Jurkat, Clone E6-1 (cell line): ENCODE data around the gene OR56A5.

Source experiments
- DNase-seq: peaks from one replicate; pipeline ENCODE4 v3.0.0-alpha.2; 2011; ENCODE audit warnings: low read depth, low spot score
- H3K4me3 ChIP-seq: 2 replicates; pipeline ENCODE4 v1.5.1; 2011; ENCODE audit warnings: mild to moderate bottlenecking, low read length, control low read depth, moderate library complexity

Gene OR56A5

GRCh38 chr11:5938603-5938965, 29.7 kb downstream of the OR56A5 start:
- DNase-seq: no peak
- H3K4me3 ChIP-seq: no peak overlapping the region

GRCh38 chr11:5937868-5938602, 30.3 kb downstream of the OR56A5 start:
- H3K4me3 ChIP-seq: no peak overlapping the region
- no peak for DNase-seq

- no peak for DNase-seq
- no peak overlapping the region for H3K4me3 ChIP-seq
These were observed 35.2 kb downstream of the OR56A5 start for GRCh38 chr11:5933116-5933515.

GRCh38 chr11:5932671-5933070, 35.6 kb downstream of the OR56A5 start:
- no peak for DNase-seq
- no peak overlapping the region for H3K4me3 ChIP-seq

GRCh38 chr11:5931061-5931460, 37.2 kb downstream of the OR56A5 start:
- H3K4me3 ChIP-seq: no peak overlapping the region
- DNase-seq: no peak

GRCh38 chr11:5930614-5931013, 37.7 kb downstream of the OR56A5 start:
- DNase-seq: no peak
- H3K4me3 ChIP-seq: no peak overlapping the region

GRCh38 chr11:5929571-5930368, 38.5 kb downstream of the OR56A5 start:
- no peak for DNase-seq
- H3K4me3 ChIP-seq: no peak overlapping the region

GRCh38 chr11:5928811-5929210, 39.5 kb downstream of the OR56A5 start:
- DNase-seq: no peak
- H3K4me3 ChIP-seq: no peak overlapping the region

GRCh38 chr11:5928271-5928670, 40.0 kb downstream of the OR56A5 start:
- DNase-seq: no peak
- no peak overlapping the region for H3K4me3 ChIP-seq

- DNase-seq: no peak
These were observed 44.5 kb downstream of the OR56A5 start for GRCh38 chr11:5923794-5924193.

GRCh38 chr11:5923427-5923776, 44.9 kb downstream of the OR56A5 start:
- no peak overlapping the region for H3K4me3 ChIP-seq
- no peak for DNase-seq

More at GRCh38 chr11:5923794-5924193, 44.5 kb downstream of the OR56A5 start:
- no peak overlapping the region for H3K4me3 ChIP-seq

GRCh38 chr11:5922749-5923426, 45.4 kb downstream of the OR56A5 start:
- H3K4me3 ChIP-seq: no peak overlapping the region
- DNase-seq: no peak
